ENCODE data around the gene CFAP298.
A peak's percentile ranks its signal among the peaks of the same experiment; 100 is the strongest.

Gene CFAP298

GRCh38 chr21:32574946-32575925 is 36.9 kb downstream of the CFAP298 start:
- TF ChIP-seq CTCF (IDR thresholded peaks at IDR 0.05; ENCODE audit: borderline replicate concordance, insufficient read depth, low read depth, low read length) = no peak
- H3K4me3 ChIP-seq (ENCODE audit: low read depth, low read length) = no peak overlapping the region

DNA sequence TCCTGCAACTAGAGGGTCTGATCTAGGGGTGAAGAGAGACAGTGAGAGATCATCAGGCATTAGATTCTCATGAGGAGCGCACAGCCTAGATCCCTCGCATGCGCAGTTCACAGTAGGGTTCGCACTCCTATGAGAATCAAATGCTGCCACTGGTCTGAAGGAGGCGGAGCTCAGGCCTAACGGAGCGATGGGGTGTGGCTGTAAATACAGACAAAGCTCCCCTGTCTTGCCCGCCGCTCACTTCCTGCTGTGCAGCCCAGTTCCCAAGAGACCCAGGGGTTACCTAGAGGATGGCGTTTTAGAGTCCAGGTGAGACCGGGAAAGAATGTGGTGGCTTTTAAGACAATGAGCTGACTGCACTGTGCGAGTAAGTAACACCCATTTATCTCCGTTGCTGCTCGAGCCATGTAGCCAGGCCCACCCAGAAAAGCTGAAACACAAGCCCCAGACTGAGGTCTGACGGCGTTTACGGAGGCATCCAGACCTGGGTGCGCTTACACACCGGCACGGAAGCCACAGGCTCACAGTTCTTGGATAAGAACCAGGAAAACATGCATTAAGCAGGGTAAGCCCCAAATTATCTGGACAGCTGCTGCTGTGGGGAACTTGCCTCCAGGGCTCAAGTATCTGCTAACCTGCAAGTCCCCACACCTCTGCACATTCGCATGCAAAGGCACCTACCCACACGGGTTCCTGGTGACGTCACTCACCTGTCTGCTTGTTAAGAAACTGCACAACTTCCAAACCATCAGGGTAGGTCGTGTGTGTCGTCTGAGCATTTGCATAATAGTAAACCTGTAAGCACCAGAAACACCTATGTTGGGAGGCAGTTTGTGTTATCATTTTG is 39.4 kb downstream of the CFAP298 start:
- H3K4me3 ChIP-seq (ENCODE audit: low read depth, low read length) = no peak overlapping the region
- TF ChIP-seq CTCF (IDR thresholded peaks at IDR 0.05; ENCODE audit: borderline replicate concordance, insufficient read depth, low read depth, low read length) = no peak

- H3K4me3 ChIP-seq (ENCODE audit: low read depth, low read length) = no peak overlapping the region
- TF ChIP-seq CTCF (IDR thresholded peaks at IDR 0.05; ENCODE audit: borderline replicate concordance, insufficient read depth, low read depth, low read length) = no peak
Observed at GRCh38 chr21:32570456-32570855, 41.7 kb downstream of the CFAP298 start.

GRCh38 chr21:32569261-32570230 is 42.6 kb downstream of the CFAP298 start:
- H3K4me3 ChIP-seq (ENCODE audit: low read depth, low read length) = peak overlapping the region; percentile 46
- peak; percentile 86 for TF ChIP-seq CTCF (IDR thresholded peaks at IDR 0.05; ENCODE audit: borderline replicate concordance, insufficient read depth, low read depth, low read length)

- TF ChIP-seq CTCF (IDR thresholded peaks at IDR 0.05; ENCODE audit: borderline replicate concordance, insufficient read depth, low read depth, low read length) = no peak
- H3K4me3 ChIP-seq (ENCODE audit: low read depth, low read length) = no peak overlapping the region
Observed at GRCh38 chr21:32567626-32568025, 44.6 kb downstream of the CFAP298 start.

DNA sequence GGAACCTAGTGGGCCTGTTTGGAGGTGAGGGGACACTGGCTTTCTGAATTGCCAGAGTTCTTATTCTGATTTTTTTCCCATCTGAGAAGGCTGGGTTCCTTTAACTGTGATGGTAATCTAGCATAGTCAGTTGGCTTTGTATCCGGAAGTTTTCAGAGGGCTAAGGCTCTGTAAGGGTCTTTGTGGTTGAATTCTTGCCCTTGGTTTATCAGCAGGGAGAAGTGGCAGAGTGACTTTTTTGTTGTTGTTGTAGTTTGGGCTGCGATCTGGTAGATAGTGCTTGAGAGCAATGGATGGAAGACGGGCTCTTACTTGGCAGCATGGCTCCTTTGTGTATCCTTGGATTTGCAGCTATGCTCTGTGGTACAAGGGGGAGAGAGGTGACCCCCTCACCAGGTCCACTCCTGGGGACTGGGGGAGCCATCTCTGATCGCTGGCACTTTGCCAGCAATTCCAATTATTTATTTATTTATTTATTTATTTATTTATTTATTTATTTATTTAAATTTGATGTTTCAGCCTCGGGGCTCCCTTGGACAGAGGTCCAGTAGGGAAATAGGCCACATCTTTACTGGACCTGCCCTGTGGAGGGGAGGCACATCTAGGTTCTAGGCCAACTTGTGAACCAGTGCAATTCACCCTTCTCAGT is 45.3 kb downstream of the CFAP298 start:
- TF ChIP-seq CTCF (IDR thresholded peaks at IDR 0.05; ENCODE audit: borderline replicate concordance, insufficient read depth, low read depth, low read length) = no peak
- H3K4me3 ChIP-seq (ENCODE audit: low read depth, low read length) = no peak overlapping the region
